NCI-H128 (cell line): Measurements from ENCODE around the gene CFAP206.

Experiments
- DNase-seq: peaks from one replicate; lab custom pipeline; 2025; ENCODE audit not compliant: unreplicated experiment; lab: John Stamatoyannopoulos, UW

Gene CFAP206

GRCh38 chr6:87504441-87504840 lies 96.7 kb downstream of the CFAP206 start:
- no peak for DNase-seq
